GM23338 (cell line): ENCODE measurements around the gene FBLIM1. TPM values are rescaled to one million over a fixed set of nuclear protein-coding genes. Genes with fewer than 3 reads are reported as not detected.
A peak's percentile ranks its signal among the peaks of the same experiment; 100 is the strongest.

Experiments
- ATAC-seq: fragments of 200-7000 bp; cut with Tn5 transposase; 3 replicates; pipeline ENCODE4 v1.9.1; 2020
- DNase-seq: peaks from one replicate; pipeline ENCODE4 v3.0.0-alpha.2; 2015; ENCODE audit warnings: low spot score
- H2AFZ ChIP-seq: fragments of 200-600 bp; sonication (generic); 2 replicates; pipeline ENCODE4 v1.8.0; 2016; ENCODE audit warnings: antibody characterized with exemption, mild to moderate bottlenecking, moderate library complexity
- H3F3A ChIP-seq: fragments of 200-600 bp; sonication (generic); replicated peaks from 2 replicates; pipeline ENCODE4 v1.8.0; 2017; ENCODE audit warnings: antibody characterized with exemption, mixed run types, low read depth
- H3K27ac ChIP-seq: fragments of 200-600 bp; sonication (generic); 2 replicates; pipeline ENCODE4 v1.6.1; 2016; ENCODE audit warnings: low read depth
- H3K27me3 ChIP-seq: fragments of 200-600 bp; sonication (generic); 2 replicates; pipeline ENCODE4 v1.8.0; 2016; ENCODE audit warnings: mild to moderate bottlenecking, mixed run types, moderate library complexity; ENCODE audit not compliant: insufficient read depth
- H3K36me3 ChIP-seq: fragments of 200-600 bp; sonication (generic); 2 replicates; pipeline ENCODE4 v1.8.0; 2016; ENCODE audit warnings: mild to moderate bottlenecking; ENCODE audit not compliant: insufficient read depth
- H3K4me1 ChIP-seq: fragments of 200-600 bp; sonication (generic); 2 replicates; pipeline ENCODE4 v1.8.0; 2016; ENCODE audit warnings: mild to moderate bottlenecking, moderate library complexity; ENCODE audit not compliant: insufficient read depth
- H3K4me2 ChIP-seq: fragments of 200-600 bp; sonication (generic); 2 replicates; pipeline ENCODE4 v1.7.1; 2017; ENCODE audit warnings: mixed run types
- H3K4me3 ChIP-seq: fragments of 200-600 bp; sonication (generic); 2 replicates; pipeline ENCODE4 v1.6.1; 2016; ENCODE audit warnings: mixed run types
- H3K79me2 ChIP-seq: fragments of 200-600 bp; sonication (generic); replicated peaks from 2 replicates; pipeline ENCODE4 v1.8.0; 2017; ENCODE audit warnings: mild to moderate bottlenecking; ENCODE audit not compliant: insufficient read depth
- H3K9me2 ChIP-seq: fragments of 200-600 bp; sonication (generic); 2 replicates; pipeline ENCODE4 v1.8.0; 2017; ENCODE audit not compliant: insufficient read depth
- H4K20me1 ChIP-seq: fragments of 200-600 bp; sonication (generic); replicated peaks from 2 replicates; pipeline ENCODE4 v1.8.0; 2017; ENCODE audit warnings: mild to moderate bottlenecking; ENCODE audit not compliant: insufficient read depth
- H3K27ac Mint-ChIP-seq: 2 replicates; pipeline ENCODE4 v1.8.0; 2020; ENCODE audit warnings: inconsistent platforms, mild to moderate bottlenecking, moderate library complexity, mixed read lengths
- H3K27me3 Mint-ChIP-seq: 3 replicates; pipeline ENCODE4 v1.8.0; 2022; ENCODE audit warnings: low read depth, mild to moderate bottlenecking, moderate library complexity, mixed read lengths, inconsistent platforms; ENCODE audit not compliant: insufficient read depth, poor library complexity
- H3K36me3 Mint-ChIP-seq: 3 replicates; pipeline ENCODE4 v1.8.0; 2021; ENCODE audit warnings: low read depth, mild to moderate bottlenecking, inconsistent platforms, moderate library complexity, mixed read lengths
- H3K4me1 Mint-ChIP-seq: 3 replicates; pipeline ENCODE4 v1.8.0; 2020; ENCODE audit warnings: mild to moderate bottlenecking, inconsistent platforms, mixed read lengths
- H3K4me3 Mint-ChIP-seq: 3 replicates; pipeline ENCODE4 v1.8.0; 2021; ENCODE audit warnings: moderate library complexity, mild to moderate bottlenecking, inconsistent platforms, mixed read lengths
- H3K9me3 Mint-ChIP-seq: 3 replicates; pipeline ENCODE4 v1.8.0; 2020; ENCODE audit warnings: moderate library complexity, mild to moderate bottlenecking, inconsistent platforms, mixed read lengths
- CREB1 ChIP-seq: fragments of 250-450 bp; sonication (Bioruptor Pico); IDR thresholded peaks from 2 replicates; pipeline ENCODE4 v1.5.0; 2020; ENCODE audit warnings: low read depth, mild to moderate bottlenecking, moderate library complexity
- ETS1 ChIP-seq: IDR thresholded peaks from 2 replicates; pipeline ENCODE4 v1.6.1; 2016; ENCODE audit warnings: antibody characterized with exemption
- JUNB ChIP-seq: IDR thresholded peaks from one replicate; pipeline ENCODE4 v1.6.1; 2016; ENCODE audit warnings: antibody characterized with exemption; ENCODE audit not compliant: unreplicated experiment
- POLR2AphosphoS5 ChIP-seq: IDR thresholded peaks from 2 replicates; pipeline ENCODE4 v1.6.1; 2016; ENCODE audit warnings: antibody characterized with exemption, low read depth
- polyA plus RNA-seq: library from polyadenylated mRNA; unstranded; fragments of >200 nt; fragmentation: Nextera tagmentation; extraction: Ambion mirVana; gene quantifications from 2 replicates; pipeline ENCODE4 v1.2.1, GENCODE V29; 2016
- total RNA-seq: library from RNA; depleted of rRNA; stranded (reverse); fragments of >200 nt; shearing (Covaris generic); gene quantifications from 2 replicates; pipeline ENCODE4 v1.2.3, GENCODE V29; 2014
- TF ChIP-seq, protein P1 (sequence below): fragments of 250-450 bp; sonication (Bioruptor Pico); IDR thresholded peaks from 2 replicates; pipeline ENCODE4 v1.5.0; 2020; ENCODE audit warnings: mild to moderate bottlenecking, moderate library complexity

The FBLIM1 gene
- total and polyA plus RNA-seq, 2 experiments from 2014 or later, result 41.7 to 81.7 TPM

DNA sequence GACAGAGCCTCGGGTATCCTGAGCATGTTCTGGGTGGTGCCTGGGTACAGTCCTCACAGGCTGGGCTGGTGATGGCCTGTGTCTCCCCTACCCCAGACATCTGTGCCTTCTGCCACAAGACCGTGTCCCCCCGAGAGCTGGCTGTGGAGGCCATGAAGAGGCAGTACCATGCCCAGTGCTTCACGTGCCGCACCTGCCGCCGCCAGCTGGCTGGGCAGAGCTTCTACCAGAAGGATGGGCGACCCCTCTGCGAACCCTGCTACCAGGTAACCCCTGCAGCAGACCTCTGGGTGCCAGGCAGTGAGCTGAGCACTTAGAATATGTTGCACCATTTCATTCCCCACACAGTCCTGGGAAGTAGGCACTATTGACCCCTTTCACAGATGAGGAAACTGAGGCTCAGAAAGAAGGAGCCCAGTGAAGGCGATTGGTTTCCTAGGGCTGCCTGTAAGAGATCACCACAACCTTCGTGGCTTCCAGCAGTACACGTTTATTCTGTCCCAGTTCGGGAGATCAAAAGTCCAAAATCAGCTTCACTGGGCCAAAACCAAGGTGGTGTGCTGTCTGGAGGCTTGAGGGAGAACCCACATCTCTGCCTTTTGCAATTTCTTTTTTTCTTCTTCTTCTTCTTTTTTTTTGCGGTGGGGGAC lies 11.8 kb downstream of the FBLIM1 start (continued):
- TF ChIP-seq, protein P1, sequence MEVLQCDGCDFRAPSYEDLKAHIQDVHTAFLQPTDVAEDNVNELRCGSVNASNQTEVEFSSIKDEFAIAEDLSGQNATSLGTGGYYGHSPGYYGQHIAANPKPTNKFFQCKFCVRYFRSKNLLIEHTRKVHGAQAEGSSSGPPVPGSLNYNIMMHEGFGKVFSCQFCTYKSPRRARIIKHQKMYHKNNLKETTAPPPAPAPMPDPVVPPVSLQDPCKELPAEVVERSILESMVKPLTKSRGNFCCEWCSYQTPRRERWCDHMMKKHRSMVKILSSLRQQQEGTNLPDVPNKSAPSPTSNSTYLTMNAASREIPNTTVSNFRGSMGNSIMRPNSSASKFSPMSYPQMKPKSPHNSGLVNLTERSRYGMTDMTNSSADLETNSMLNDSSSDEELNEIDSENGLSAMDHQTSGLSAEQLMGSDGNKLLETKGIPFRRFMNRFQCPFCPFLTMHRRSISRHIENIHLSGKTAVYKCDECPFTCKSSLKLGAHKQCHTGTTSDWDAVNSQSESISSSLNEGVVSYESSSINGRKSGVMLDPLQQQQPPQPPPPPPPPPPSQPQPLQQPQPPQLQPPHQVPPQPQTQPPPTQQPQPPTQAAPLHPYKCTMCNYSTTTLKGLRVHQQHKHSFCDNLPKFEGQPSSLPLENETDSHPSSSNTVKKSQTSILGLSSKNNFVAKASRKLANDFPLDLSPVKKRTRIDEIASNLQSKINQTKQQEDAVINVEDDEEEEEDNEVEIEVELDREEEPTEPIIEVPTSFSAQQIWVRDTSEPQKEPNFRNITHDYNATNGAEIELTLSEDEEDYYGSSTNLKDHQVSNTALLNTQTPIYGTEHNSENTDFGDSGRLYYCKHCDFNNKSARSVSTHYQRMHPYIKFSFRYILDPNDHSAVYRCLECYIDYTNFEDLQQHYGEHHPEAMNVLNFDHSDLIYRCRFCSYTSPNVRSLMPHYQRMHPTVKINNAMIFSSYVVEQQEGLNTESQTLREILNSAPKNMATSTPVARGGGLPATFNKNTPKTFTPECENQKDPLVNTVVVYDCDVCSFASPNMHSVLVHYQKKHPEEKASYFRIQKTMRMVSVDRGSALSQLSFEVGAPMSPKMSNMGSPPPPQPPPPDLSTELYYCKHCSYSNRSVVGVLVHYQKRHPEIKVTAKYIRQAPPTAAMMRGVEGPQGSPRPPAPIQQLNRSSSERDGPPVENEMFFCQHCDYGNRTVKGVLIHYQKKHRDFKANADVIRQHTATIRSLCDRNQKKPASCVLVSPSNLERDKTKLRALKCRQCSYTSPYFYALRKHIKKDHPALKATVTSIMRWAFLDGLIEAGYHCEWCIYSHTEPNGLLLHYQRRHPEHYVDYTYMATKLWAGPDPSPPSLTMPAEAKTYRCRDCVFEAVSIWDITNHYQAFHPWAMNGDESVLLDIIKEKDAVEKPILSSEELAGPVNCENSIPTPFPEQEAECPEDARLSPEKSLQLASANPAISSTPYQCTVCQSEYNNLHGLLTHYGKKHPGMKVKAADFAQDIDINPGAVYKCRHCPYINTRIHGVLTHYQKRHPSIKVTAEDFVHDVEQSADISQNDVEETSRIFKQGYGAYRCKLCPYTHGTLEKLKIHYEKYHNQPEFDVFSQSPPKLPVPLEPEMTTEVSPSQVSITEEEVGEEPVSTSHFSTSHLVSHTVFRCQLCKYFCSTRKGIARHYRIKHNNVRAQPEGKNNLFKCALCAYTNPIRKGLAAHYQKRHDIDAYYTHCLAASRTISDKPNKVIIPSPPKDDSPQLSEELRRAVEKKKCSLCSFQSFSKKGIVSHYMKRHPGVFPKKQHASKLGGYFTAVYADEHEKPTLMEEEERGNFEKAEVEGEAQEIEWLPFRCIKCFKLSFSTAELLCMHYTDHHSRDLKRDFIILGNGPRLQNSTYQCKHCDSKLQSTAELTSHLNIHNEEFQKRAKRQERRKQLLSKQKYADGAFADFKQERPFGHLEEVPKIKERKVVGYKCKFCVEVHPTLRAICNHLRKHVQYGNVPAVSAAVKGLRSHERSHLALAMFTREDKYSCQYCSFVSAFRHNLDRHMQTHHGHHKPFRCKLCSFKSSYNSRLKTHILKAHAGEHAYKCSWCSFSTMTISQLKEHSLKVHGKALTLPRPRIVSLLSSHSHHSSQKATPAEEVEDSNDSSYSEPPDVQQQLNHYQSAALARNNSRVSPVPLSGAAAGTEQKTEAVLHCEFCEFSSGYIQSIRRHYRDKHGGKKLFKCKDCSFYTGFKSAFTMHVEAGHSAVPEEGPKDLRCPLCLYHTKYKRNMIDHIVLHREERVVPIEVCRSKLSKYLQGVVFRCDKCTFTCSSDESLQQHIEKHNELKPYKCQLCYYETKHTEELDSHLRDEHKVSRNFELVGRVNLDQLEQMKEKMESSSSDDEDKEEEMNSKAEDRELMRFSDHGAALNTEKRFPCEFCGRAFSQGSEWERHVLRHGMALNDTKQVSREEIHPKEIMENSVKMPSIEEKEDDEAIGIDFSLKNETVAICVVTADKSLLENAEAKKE (CRISPR knock-in tag), result no peak
- TF ChIP-seq JUNB, result no peak
- TF ChIP-seq POLR2AphosphoS5, result no peak
- no peak for TF ChIP-seq CREB1 (CRISPR knock-in tag)

DNA sequence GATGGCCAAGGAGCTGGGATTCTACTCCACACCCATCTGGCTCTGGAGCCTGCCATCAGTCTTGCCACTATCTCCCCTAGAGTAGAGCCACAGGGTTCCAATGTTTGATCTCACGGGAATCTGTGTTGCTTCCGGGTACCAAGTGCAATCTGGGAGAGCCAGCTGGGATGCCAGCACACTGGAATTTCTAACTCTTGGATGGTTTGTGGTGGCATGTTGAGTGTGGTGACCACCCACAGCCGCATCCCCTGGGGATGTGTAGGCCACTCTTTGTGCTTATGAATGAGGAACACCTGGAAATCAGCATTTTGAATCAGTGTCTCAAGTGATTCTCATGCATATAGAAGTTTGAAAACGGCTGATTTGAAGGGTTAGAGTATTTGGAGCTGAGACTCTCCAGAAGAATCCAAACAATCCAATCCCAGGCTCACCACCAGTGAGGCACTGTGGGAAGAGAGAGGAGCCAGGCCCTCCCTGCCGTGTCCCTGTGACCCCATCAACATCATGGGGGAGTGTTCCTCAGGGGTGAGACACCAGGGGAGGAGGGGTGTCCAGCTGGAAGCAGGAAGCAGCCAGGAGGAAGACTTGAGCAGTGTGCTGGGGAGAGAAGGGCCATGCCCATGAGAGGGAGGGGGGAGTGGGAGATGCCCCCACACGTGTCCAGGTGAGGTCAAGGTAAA lies 13.4 kb downstream of the FBLIM1 start:
- Mint-ChIP-seq H3K9me3 (no peaks in the 10 kb centered on the region), H3K4me3 (no peak overlapping the region), H3K4me1 (no peaks in the 10 kb centered on the region; the same call in 2 of the 3 replicates), H3K36me3 (peaks cover 89% of the 10 kb centered on the region), H3K27ac (no peak overlapping the region), H3K27me3 (peaks cover 5% of the 10 kb centered on the region)
- Histone ChIP-seq H3K9me2 (no peaks in the 10 kb centered on the region), H3K4me2 (no peak overlapping the region), H3K79me2 (no peaks in the 10 kb centered on the region), H3K4me3 (no peak overlapping the region), H3K27ac (0 out of 2 replicates have a peak overlapping the region, but pooled peaks have one; percentile 39), H3K36me3 (peaks cover 64% of the 10 kb centered on the region), H3K27me3 (no peaks in the 10 kb centered on the region), H3F3A (0 out of 2 replicates have a peak, but pooled peaks cover 6% of the 10 kb centered on the region), H4K20me1 (no peaks in the 10 kb centered on the region; the same call in none of the 2 replicates), H2AFZ (no peak overlapping the region), H3K4me1 (no peaks in the 10 kb centered on the region)
- no peak for TF ChIP-seq ETS1
- ATAC-seq (no peak), DNase-seq (no peak)
